Measurements from ENCODE around the gene C1orf216.

Gene C1orf216

GRCh38 chr1:35753626-35754260 lies 35.1 kb upstream of the C1orf216 start:
- TF ChIP-seq CTCF (IDR thresholded peaks at IDR 0.05; ENCODE audit: low read depth, low read length): no peak
- no peaks in the 10 kb centered on the region for H3K36me3 ChIP-seq
- H3K27me3 ChIP-seq: no peaks in the 10 kb centered on the region
- no peak for DNase-seq
- H3K4me1 ChIP-seq: no peaks in the 10 kb centered on the region
- no peak overlapping the region for H3K4me3 ChIP-seq (ENCODE audit: low read depth, low read length)
- no peaks in the 10 kb centered on the region for H3K9me3 ChIP-seq

- Histone ChIP-seq H3K27me3 (no peaks in the 10 kb centered on the region), H3K9me3 (no peaks in the 10 kb centered on the region), H3K4me1 (no peaks in the 10 kb centered on the region), H3K36me3 (no peaks in the 10 kb centered on the region), H3K4me3 (ENCODE audit: low read depth, low read length) (no peak overlapping the region)
- TF ChIP-seq CTCF (IDR thresholded peaks at IDR 0.05; ENCODE audit: low read depth, low read length): no peak
- DNase-seq: no peak
These were observed 29.6 kb upstream of the C1orf216 start for GRCh38 chr1:35748326-35748725.

GRCh38 chr1:35745124-35745730 lies 26.5 kb upstream of the C1orf216 start:
- H3K36me3 ChIP-seq: no peaks in the 10 kb centered on the region; the same call in 1 of the 2 replicates

GRCh38 chr1:35737120-35737519 lies 18.4 kb upstream of the C1orf216 start:
- H3K27me3 ChIP-seq: no peaks in the 10 kb centered on the region
- DNase-seq: no peak
- H3K4me3 ChIP-seq (ENCODE audit: low read depth, low read length): no peak overlapping the region
- H3K9me3 ChIP-seq: no peaks in the 10 kb centered on the region
- no peaks in the 10 kb centered on the region for H3K4me1 ChIP-seq
- no peak for TF ChIP-seq CTCF (IDR thresholded peaks at IDR 0.05; ENCODE audit: low read depth, low read length)
- H3K36me3 ChIP-seq: no peaks in the 10 kb centered on the region; the same call in none of the 2 replicates

More at GRCh38 chr1:35745124-35745730, 26.5 kb upstream of the C1orf216 start:
- no peak overlapping the region for H3K4me3 ChIP-seq (ENCODE audit: low read depth, low read length)
- H3K4me1 ChIP-seq: no peaks in the 10 kb centered on the region
- no peak for DNase-seq
- H3K9me3 ChIP-seq: no peaks in the 10 kb centered on the region
- H3K27me3 ChIP-seq: no peaks in the 10 kb centered on the region
- TF ChIP-seq CTCF (IDR thresholded peaks at IDR 0.05; ENCODE audit: low read depth, low read length): no peak

- Histone ChIP-seq H3K27me3 (no peaks in the 10 kb centered on the region), H3K4me1 (no peaks in the 10 kb centered on the region), H3K9me3 (no peaks in the 10 kb centered on the region), H3K4me3 (ENCODE audit: low read depth, low read length) (no peak overlapping the region), H3K36me3 (no peaks in the 10 kb centered on the region)
- no peak for TF ChIP-seq CTCF (IDR thresholded peaks at IDR 0.05; ENCODE audit: low read depth, low read length)
- DNase-seq: no peak
These were observed 8.9 kb upstream of the C1orf216 start for GRCh38 chr1:35727434-35728040.
